IPS-20b (cell line): ENCODE data around the gene RAB17.

Experiments used
- H3K27ac ChIP-seq: one replicate; pipeline ENCODE4 v1.5.1; 2013; ENCODE audit warnings: low read length
- H3K27me3 ChIP-seq: 2 replicates; pipeline ENCODE4 v1.6.1; 2013; ENCODE audit warnings: mild to moderate bottlenecking, low read length, inconsistent platforms; ENCODE audit not compliant: insufficient read depth
- H3K36me3 ChIP-seq: 2 replicates; pipeline ENCODE4 v1.6.1; 2013; ENCODE audit warnings: low read depth, mild to moderate bottlenecking, inconsistent platforms, low read length, moderate library complexity; ENCODE audit not compliant: insufficient read depth
- H3K4me1 ChIP-seq: 2 replicates; pipeline ENCODE4 v1.6.1; 2013; ENCODE audit warnings: mild to moderate bottlenecking, control low read depth, inconsistent platforms, low read length, moderate library complexity; ENCODE audit not compliant: insufficient read depth
- H3K4me3 ChIP-seq: 2 replicates; pipeline ENCODE4 v1.5.1; 2013; ENCODE audit warnings: mild to moderate bottlenecking, low read length, inconsistent platforms
- H3K9ac ChIP-seq: 2 replicates; pipeline ENCODE4 v1.6.1; 2013; ENCODE audit warnings: low read depth, mild to moderate bottlenecking, inconsistent platforms, low read length, moderate library complexity
- H3K9me3 ChIP-seq: 2 replicates; pipeline ENCODE4 v1.6.1; 2013; ENCODE audit warnings: mild to moderate bottlenecking, low read depth, low read length, inconsistent platforms; ENCODE audit not compliant: insufficient read depth

The RAB17 gene, protein sequence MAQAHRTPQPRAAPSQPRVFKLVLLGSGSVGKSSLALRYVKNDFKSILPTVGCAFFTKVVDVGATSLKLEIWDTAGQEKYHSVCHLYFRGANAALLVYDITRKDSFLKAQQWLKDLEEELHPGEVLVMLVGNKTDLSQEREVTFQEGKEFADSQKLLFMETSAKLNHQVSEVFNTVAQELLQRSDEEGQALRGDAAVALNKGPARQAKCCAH

DNA sequence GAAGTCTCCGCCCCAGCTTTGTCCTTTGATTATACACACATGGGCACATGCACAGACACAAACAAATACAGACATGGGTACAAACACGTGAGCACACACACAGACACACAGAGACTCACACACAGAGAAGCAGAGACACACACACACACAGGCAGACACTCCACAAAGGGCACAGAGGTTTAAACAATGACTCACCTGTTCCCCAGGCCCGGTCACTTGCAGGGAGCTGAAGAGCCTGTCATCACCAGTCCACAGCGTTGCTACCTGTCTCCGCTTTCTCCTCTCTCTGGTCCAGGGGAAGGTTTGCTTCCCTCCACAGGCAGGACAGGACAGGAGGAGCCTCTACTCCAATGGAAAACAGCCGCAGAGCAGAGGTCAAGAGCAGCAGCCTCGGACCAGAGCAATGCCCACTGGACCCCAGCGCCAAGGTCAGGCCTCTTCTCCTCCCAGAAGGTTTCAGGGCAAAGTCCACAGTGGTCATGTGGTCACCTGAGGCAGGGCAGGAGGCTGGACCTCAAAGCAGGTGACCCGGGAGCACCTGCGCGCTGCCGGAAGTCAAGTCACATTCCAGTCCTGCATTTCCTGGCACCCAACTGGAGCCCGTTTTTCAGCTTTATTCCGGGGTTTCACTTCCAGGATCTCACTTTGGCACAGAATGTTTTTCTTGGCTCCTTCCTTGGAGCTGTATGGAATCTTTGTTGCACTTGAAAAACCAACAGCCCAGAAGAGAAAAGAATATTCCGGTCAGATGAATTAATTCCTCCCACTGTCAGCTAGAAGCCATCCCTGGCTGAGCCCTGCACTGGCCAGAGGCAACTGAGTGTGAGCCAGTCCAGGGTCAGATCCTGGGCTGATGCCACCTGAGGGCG lies at the start of gene RAB17:
Gene RAB17, minus strand, starts transcription at position 463 of the 869 bp plus-strand sequence. CDS start 4,580 bp downstream, outside the sequence.
- H3K4me3 ChIP-seq = peak within 1 kb of the TSS; percentile 60
- H3K9me3 ChIP-seq = no peaks in the 10 kb centered on the region
- H3K9ac ChIP-seq = peak within 1 kb of the TSS; percentile 22; the same call in 1 of the 2 replicates
- no peak within 1 kb of the TSS for H3K27ac ChIP-seq
- no peaks in the 10 kb centered on the region for H3K27me3 ChIP-seq
- H3K4me1 ChIP-seq = peaks cover 41% of the 10 kb centered on the region; the same call in 1 of the 2 replicates
- H3K36me3 ChIP-seq = no peaks in the 10 kb centered on the region

DNA sequence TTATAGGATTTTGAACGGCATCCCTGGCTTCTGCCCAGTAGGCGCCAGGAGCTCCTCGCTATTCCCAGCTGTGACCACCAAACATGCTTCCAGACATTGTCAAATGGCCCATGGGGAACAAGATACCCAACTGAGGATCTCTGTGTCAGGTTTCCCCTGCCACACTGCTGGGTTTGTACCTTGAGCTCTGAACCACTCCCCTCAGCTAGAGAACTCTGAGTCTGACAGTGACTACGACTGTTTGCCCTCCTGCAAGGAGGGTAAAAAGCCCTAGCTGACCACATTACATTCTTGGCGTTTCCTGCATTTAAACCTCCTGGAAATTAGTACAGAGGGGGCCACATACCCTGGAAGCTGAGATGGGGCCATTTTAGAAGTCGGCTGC lies 49.3 kb upstream of the RAB17 start:
- 0 out of 2 replicates have a peak, but pooled peaks cover 6% of the 10 kb centered on the region for H3K36me3 ChIP-seq
- H3K27ac ChIP-seq = no peak overlapping the region
- H3K9me3 ChIP-seq = no peaks in the 10 kb centered on the region; the same call in 1 of the 2 replicates
- H3K4me3 ChIP-seq = no peak overlapping the region
- H3K9ac ChIP-seq = no peak overlapping the region
- H3K27me3 ChIP-seq = no peaks in the 10 kb centered on the region
- no peaks in the 10 kb centered on the region for H3K4me1 ChIP-seq

DNA sequence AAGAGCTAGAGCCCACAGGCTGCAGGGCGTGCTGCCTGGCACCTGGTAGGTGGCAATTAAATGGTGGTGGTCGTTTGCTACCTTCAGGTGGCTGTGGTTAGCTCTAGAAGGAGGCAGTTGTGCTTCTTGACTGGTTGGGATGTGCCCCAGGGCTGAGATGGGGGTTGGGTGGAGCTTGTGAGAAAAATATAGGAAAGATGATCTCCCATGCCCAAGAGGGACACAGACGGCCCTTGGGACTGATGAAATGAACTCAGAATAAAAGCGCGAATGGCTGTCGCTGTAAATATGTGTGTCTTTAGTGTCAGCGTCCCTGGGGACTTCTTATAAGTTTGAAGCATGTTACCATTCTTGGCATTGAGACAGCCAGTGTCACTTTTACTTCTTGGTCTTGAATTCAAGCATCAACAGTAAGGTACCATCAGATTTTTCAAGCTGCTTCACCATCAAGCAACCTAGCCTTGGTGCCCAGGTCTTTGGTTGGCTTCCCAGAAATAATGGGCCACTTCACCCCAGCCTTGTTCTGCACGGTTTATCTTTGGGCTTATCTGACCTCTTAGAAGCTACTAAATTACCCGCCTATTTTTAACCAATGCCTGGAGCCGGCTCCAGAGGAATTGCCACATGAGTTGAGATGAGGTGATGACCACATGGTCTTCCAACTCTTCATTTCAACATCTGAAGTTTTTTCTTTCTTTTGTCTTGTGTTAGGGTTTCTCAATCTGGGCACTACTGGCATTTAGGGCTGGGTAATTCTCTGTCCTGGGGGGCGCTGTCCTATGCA lies 48.7 kb upstream of the RAB17 start:
- Histone ChIP-seq H3K36me3 (0 out of 2 replicates have a peak, but pooled peaks cover 6% of the 10 kb centered on the region), H3K27me3 (no peaks in the 10 kb centered on the region), H3K27ac (no peak overlapping the region), H3K4me1 (no peaks in the 10 kb centered on the region), H3K9ac (no peak overlapping the region), H3K9me3 (no peaks in the 10 kb centered on the region; the same call in 1 of the 2 replicates), H3K4me3 (no peak overlapping the region)

DNA sequence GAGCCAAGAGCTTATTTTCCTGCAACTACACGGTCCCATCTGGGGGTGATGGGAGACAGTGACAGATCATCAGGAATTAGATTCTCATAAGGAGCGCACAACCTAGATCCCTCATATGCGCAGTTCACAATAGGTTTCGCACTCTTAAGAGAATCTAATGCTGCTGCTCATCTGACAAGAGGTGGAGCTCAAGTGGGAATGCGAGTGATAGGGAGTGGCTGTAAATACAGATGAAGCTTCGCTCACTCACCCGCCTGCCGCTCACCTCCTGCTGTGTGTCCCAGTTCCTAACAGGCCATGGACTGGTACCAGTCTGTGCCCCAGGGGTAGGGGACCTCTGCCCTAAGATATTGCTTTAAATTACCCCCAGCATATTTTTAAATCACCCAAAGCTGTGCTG lies 47.6 kb upstream of the RAB17 start:
- Histone ChIP-seq H3K27ac (no peak overlapping the region), H3K27me3 (no peaks in the 10 kb centered on the region), H3K36me3 (0 out of 2 replicates have a peak, but pooled peaks cover 6% of the 10 kb centered on the region), H3K4me1 (no peaks in the 10 kb centered on the region), H3K9ac (no peak overlapping the region), H3K9me3 (no peaks in the 10 kb centered on the region; the same call in 1 of the 2 replicates), H3K4me3 (no peak overlapping the region)

DNA sequence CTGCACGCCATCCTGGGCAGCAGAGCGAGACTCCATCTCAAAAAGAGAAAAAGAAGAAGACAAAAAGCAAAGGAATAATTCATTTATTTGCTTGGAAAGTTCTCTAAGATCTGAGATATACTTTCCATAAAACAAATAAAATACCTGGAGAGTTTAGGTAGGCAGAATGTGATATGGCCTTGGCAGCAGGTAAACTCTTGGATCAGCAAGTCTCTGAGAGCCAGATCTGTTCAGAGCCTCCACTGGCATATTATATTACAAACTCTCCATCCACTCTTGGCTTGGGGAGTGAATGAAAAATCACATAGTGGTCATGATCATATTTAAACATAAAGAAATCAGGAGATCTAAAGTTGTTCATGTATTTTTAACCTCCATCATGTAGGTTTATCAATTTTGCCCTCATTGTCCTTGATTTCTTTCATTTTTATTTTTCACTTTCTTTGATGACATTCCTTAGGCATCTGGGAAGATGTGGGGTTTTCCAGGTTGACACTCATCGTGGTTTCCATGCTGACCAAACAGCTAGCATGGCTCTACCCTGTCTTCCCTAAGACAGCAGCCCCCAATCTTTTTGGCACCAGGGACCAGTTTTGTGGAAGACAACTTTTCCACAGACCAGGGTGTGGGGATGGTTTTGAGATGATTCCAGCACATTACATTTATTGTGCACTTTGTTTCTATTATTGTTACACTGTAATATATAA lies 47.0 kb upstream of the RAB17 start:
- H3K27ac ChIP-seq = no peak overlapping the region
- H3K9ac ChIP-seq = no peak overlapping the region
- H3K36me3 ChIP-seq = 0 out of 2 replicates have a peak, but pooled peaks cover 6% of the 10 kb centered on the region
- H3K4me1 ChIP-seq = no peaks in the 10 kb centered on the region
- H3K27me3 ChIP-seq = no peaks in the 10 kb centered on the region
- H3K4me3 ChIP-seq = no peak overlapping the region
- no peaks in the 10 kb centered on the region; the same call in 1 of the 2 replicates for H3K9me3 ChIP-seq

DNA sequence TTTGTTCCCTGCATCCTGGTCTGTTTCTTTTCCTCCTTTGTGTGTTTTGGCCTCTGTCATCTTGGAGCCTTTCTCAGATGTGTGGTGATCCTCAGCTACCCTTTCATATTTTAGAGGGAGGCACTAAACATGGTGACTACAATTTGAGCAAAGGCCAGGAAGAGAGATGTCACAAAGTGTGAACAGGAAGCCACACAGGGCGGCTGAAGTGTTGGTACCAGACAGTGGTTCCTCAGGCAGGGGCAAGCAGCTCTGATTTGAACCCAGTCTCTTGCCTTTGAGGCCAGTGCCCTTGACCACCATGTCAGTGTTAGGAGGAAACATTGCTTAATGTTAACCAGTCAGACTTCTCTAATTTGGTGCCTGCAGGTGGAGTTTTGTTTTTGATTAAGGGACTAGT lies 46.0 kb upstream of the RAB17 start:
- H3K27me3 ChIP-seq = no peaks in the 10 kb centered on the region
- H3K9me3 ChIP-seq = no peaks in the 10 kb centered on the region; the same call in 1 of the 2 replicates
- 0 out of 2 replicates have a peak, but pooled peaks cover under 1% of the 10 kb centered on the region for H3K36me3 ChIP-seq
- H3K4me1 ChIP-seq = 0 out of 2 replicates have a peak, but pooled peaks cover 2% of the 10 kb centered on the region
- H3K27ac ChIP-seq = no peak overlapping the region
- H3K4me3 ChIP-seq = no peak overlapping the region
- no peak overlapping the region for H3K9ac ChIP-seq

DNA sequence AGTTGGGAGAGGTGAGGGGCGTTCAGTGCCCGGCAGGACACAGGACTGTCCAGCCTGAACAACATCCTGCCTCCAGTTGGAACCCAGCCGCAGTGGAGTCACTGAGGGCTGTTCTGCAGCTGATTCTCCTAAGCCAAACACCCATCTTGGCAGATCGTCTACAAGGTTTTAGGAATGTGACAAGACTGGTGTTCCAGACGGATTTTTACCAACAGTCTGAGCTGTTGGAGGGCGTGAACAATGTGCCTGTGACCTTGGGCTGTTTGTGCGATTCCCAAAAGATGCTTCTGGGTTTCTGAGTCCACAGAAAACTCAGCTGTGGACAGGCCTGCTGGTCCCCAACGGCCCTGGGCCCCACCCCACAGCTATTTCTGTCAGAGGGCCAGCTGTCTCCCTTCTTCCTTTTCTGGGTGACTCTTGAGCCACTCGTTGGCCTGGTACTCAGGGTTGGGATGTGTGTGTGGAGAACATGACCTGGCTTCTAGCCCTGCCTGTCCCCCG lies 42.6 kb upstream of the RAB17 start:
- Histone ChIP-seq H3K4me3 (no peak overlapping the region), H3K4me1 (0 out of 2 replicates have a peak, but pooled peaks cover 10% of the 10 kb centered on the region), H3K27ac (no peak overlapping the region), H3K9me3 (no peaks in the 10 kb centered on the region; the same call in 1 of the 2 replicates), H3K27me3 (peaks cover 11% of the 10 kb centered on the region), H3K36me3 (no peaks in the 10 kb centered on the region), H3K9ac (no peak overlapping the region)

DNA sequence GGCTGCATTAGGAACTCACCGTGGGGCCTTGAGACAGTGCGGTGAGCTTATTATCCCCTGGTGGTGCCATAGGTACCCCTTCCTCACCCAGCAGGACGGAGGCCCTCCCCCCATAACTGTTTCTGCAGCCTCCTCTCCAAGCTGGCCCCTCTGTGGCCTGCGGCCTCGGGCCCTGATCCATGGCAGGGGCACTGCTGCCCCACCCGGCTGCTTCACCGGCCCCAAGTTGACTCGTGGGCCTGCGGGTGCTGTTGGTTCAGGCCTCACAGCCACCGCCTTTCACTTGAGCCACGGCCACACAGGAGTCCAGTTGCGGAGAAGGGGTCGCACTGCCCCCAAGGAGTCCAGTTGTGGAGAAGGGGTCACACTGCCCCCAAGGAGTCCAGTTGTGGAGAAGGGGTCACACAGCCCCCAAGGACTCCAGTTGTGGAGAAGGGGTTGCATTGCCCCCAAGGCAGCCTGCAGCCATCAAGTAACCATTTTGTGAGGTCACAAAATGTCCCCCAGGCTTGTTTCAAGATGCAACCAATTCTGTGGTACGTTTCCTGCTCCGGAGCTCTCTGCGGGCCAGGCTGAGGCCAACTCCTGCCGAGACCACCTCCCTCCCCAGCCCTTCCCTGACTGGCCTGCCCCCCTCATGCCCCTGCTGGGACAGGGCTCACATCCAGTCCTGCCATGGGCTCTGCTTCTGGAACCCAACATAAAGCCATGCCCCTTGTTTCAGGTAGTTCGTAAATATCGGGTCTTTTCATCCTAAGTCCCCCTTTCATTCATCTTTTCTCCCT lies 41.5 kb upstream of the RAB17 start:
- 0 out of 2 replicates have a peak, but pooled peaks cover 10% of the 10 kb centered on the region for H3K4me1 ChIP-seq

DNA sequence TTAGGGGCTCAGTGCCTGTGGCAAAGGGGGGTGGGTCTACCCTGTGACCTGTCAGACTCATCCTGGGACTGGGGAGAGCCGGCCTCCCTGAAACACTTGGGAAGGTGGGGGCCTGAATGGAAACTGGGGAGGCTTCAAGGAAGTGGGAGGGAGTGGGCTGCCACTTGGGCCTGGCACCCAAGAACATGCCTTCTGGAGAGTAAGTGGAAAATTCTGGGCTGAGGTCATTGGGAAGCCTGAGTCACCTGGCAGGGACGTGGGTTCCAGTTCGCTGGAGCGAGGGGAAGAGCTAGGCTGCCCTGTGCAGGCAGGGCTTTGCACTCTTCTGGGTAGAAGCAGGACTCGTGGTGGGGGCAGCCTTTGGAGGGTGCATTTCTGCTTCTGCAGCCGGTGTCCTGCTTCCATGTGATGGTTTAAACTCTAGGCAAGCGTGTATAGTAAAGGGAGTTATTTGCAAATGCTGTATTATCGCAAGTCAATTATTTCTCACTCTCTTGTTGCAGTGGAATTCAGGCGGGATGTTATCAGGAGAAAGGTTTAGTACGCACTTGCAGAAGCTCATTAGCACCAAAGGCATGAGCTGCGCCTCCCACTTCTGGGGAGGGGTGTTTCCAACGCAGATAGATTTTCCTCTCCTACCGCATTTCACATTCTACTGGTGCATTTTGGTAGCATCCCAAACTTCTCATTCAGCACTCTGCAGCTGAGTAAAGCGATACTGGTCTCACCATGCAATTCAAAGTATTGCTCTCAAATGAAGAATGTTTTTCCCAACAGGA lies 40.7 kb upstream of the RAB17 start:
- Histone ChIP-seq H3K36me3 (no peaks in the 10 kb centered on the region), H3K4me3 (no peak overlapping the region), H3K9me3 (no peaks in the 10 kb centered on the region; the same call in 1 of the 2 replicates), H3K27ac (no peak overlapping the region), H3K9ac (no peak overlapping the region), H3K27me3 (peaks cover 23% of the 10 kb centered on the region), H3K4me1 (0 out of 2 replicates have a peak, but pooled peaks cover 10% of the 10 kb centered on the region)

More for the DNA sequence above, 41.5 kb upstream of the RAB17 start:
- Histone ChIP-seq H3K9ac (no peak overlapping the region), H3K4me3 (no peak overlapping the region), H3K9me3 (no peaks in the 10 kb centered on the region; the same call in 1 of the 2 replicates), H3K27ac (no peak overlapping the region), H3K36me3 (no peaks in the 10 kb centered on the region), H3K27me3 (peaks cover 15% of the 10 kb centered on the region)
